Mesendoderm (in vitro differentiated cells): ENCODE results near the gene ANKRD10.
A peak's percentile ranks its signal among the peaks of the same experiment; 100 is the strongest.

Experiments used
- DNase-seq: peaks from one replicate; pipeline ENCODE4 v3.0.0; 2013
- H2AK5ac ChIP-seq: 2 replicates; pipeline ENCODE4 v1.6.1; 2013; ENCODE audit warnings: low read length, inconsistent platforms
- H2BK120ac ChIP-seq: 2 replicates; pipeline ENCODE4 v1.6.1; 2013; ENCODE audit warnings: low read depth, mild to moderate bottlenecking, low read length, moderate library complexity, mixed read lengths
- H2BK15ac ChIP-seq: replicated peaks from 2 replicates; pipeline ENCODE4 v1.6.1; 2013; ENCODE audit warnings: low read depth, mild to moderate bottlenecking, moderate library complexity
- H2BK5ac ChIP-seq: 2 replicates; pipeline ENCODE4 v1.6.1; 2013; ENCODE audit warnings: low read length, inconsistent platforms
- H3K18ac ChIP-seq: 2 replicates; pipeline ENCODE4 v1.6.1; 2013; ENCODE audit warnings: mild to moderate bottlenecking, low read length, mixed read lengths
- H3K23ac ChIP-seq: one replicate; pipeline ENCODE4 v1.6.1; 2013; ENCODE audit warnings: low read length
- H3K27ac ChIP-seq: 2 replicates; pipeline ENCODE4 v1.5.1; 2013; ENCODE audit warnings: low read depth, mild to moderate bottlenecking, inconsistent platforms, low read length, moderate library complexity
- H3K27me3 ChIP-seq: 2 replicates; pipeline ENCODE4 v1.6.1; 2013; ENCODE audit warnings: low read length, control low read depth, mild to moderate bottlenecking, inconsistent platforms; ENCODE audit not compliant: insufficient read depth, poor library complexity
- H3K36me3 ChIP-seq: 2 replicates; pipeline ENCODE4 v1.6.1; 2013; ENCODE audit warnings: low read length, inconsistent platforms; ENCODE audit not compliant: control insufficient read depth, insufficient read depth
- H3K4ac ChIP-seq: one replicate; pipeline ENCODE4 v1.6.1; 2013; ENCODE audit warnings: low read depth, mild to moderate bottlenecking, low read length, moderate library complexity
- H3K4me1 ChIP-seq: 2 replicates; pipeline ENCODE4 v1.6.1; 2013; ENCODE audit warnings: low read depth, low read length, inconsistent platforms; ENCODE audit not compliant: control insufficient read depth
- H3K4me2 ChIP-seq: 2 replicates; pipeline ENCODE4 v1.6.1; 2013; ENCODE audit warnings: low read length
- H3K4me3 ChIP-seq: 2 replicates; pipeline ENCODE4 v1.5.1; 2013; ENCODE audit warnings: mild to moderate bottlenecking, low read length
- H3K56ac ChIP-seq: one replicate; pipeline ENCODE4 v1.6.1; 2013; ENCODE audit warnings: low read length
- H3K79me1 ChIP-seq: 2 replicates; pipeline ENCODE4 v1.6.1; 2013; ENCODE audit warnings: low read length, inconsistent platforms
- H3K79me2 ChIP-seq: 2 replicates; pipeline ENCODE4 v1.6.1; 2013; ENCODE audit warnings: mild to moderate bottlenecking, low read length; ENCODE audit not compliant: control insufficient read depth, insufficient read depth
- H3K9ac ChIP-seq: 2 replicates; pipeline ENCODE4 v1.6.1; 2013; ENCODE audit warnings: low read length, inconsistent platforms
- H4K5ac ChIP-seq: one replicate; pipeline ENCODE4 v1.6.1; 2013; ENCODE audit warnings: low read length
- H4K8ac ChIP-seq: one replicate; pipeline ENCODE4 v1.6.1; 2013; ENCODE audit warnings: low read depth, mild to moderate bottlenecking, control low read depth, low read length, moderate library complexity
- WGBS: extraction: QIAGEN DNeasy Blood & Tissue Kit; methylation state at CpG from one replicate; pipeline ENCODE4 v1.1.7; 2013; ENCODE audit warnings: low lambda C conversion rate, missing lambda C conversion rate; ENCODE audit not compliant: insufficient coverage; ENCODE audit errors: extremely low coverage; 5-methylcytosine and 5-hydroxymethylcytosine counted together

ANKRD10 gene

GRCh38 chr13:110915874-110916206 lies 971 bp upstream of the ANKRD10 start:
- no peak for DNase-seq
- H3K27ac ChIP-seq, result peak overlapping the region; percentile 97
- no peaks in the 10 kb centered on the region for H3K36me3 ChIP-seq
- H3K79me1 ChIP-seq, result no peaks in the 10 kb centered on the region
- H3K9ac ChIP-seq, result peak overlapping the region; percentile 89
- H2BK5ac ChIP-seq, result peak overlapping the region; percentile 27
- H3K4me2 ChIP-seq, result peak overlapping the region; percentile 75
- H4K8ac ChIP-seq, result no peak overlapping the region
- peak overlapping the region; percentile 88 for H3K56ac ChIP-seq
- H3K79me2 ChIP-seq, result peaks cover 36% of the 10 kb centered on the region
- no peak overlapping the region for H3K23ac ChIP-seq
- H3K4ac ChIP-seq, result peak overlapping the region; percentile 60
- H4K5ac ChIP-seq, result no peak overlapping the region
- H3K4me1 ChIP-seq, result peaks cover 8% of the 10 kb centered on the region
- H3K18ac ChIP-seq, result peak overlapping the region; percentile 97
- H2BK120ac ChIP-seq, result no peak overlapping the region
- H2BK15ac ChIP-seq, result no peak overlapping the region
- H3K27me3 ChIP-seq, result no peaks in the 10 kb centered on the region
- no peak overlapping the region for H2AK5ac ChIP-seq
- no CpG with 5 or more reads among the region's 12 CpGs for WGBS
- H3K4me3 ChIP-seq, result peak overlapping the region; percentile 97

- H3K18ac ChIP-seq, result peak overlapping the region; percentile 86
- peak; percentile 77 for DNase-seq
- H3K4me1 ChIP-seq, result peaks cover 8% of the 10 kb centered on the region
- H2BK15ac ChIP-seq, result no peak overlapping the region
- peak overlapping the region; percentile 100 for H3K56ac ChIP-seq
- H4K5ac ChIP-seq, result no peak overlapping the region
- no peaks in the 10 kb centered on the region for H3K27me3 ChIP-seq
- H3K79me2 ChIP-seq, result peaks cover 50% of the 10 kb centered on the region
- H3K27ac ChIP-seq, result peak overlapping the region; percentile 94
- H3K23ac ChIP-seq, result peak overlapping the region; percentile 99
- peak overlapping the region; percentile 99 for H2BK5ac ChIP-seq
- H3K36me3 ChIP-seq, result no peaks in the 10 kb centered on the region
- H3K79me1 ChIP-seq, result no peaks in the 10 kb centered on the region
- WGBS, result no CpG with 5 or more reads among the region's 103 CpGs
- H3K4ac ChIP-seq, result peak overlapping the region; percentile 91
- peak overlapping the region; percentile 43 for H4K8ac ChIP-seq
- H2BK120ac ChIP-seq, result peak overlapping the region; percentile 68
- H2AK5ac ChIP-seq, result peak overlapping the region; percentile 65
- peak overlapping the region; percentile 100 for H3K9ac ChIP-seq
- peak overlapping the region; percentile 99 for H3K4me3 ChIP-seq
- peak overlapping the region; percentile 25 for H3K4me2 ChIP-seq
Observed at GRCh38 chr13:110914331-110915056, 375 bp downstream of the ANKRD10 start.

- peaks cover 54% of the 10 kb centered on the region for H3K79me2 ChIP-seq
- no peaks in the 10 kb centered on the region for H3K36me3 ChIP-seq
- no CpG with 5 or more reads among the region's 27 CpGs for WGBS
- H3K4me3 ChIP-seq, result peak overlapping the region; percentile 99
- peak overlapping the region; percentile 68 for H2BK120ac ChIP-seq
- H3K23ac ChIP-seq, result peak overlapping the region; percentile 99
- no peak overlapping the region for H2BK15ac ChIP-seq
- peak overlapping the region; percentile 86 for H3K18ac ChIP-seq
- H3K79me1 ChIP-seq, result no peaks in the 10 kb centered on the region
- H2BK5ac ChIP-seq, result no peak overlapping the region
- no peak overlapping the region for H4K8ac ChIP-seq
- no peak for DNase-seq
- H3K9ac ChIP-seq, result peak overlapping the region; percentile 100
- H3K27ac ChIP-seq, result peak overlapping the region; percentile 94
- peak overlapping the region; percentile 100 for H3K56ac ChIP-seq
- H3K4me1 ChIP-seq, result peaks cover 8% of the 10 kb centered on the region
- H3K27me3 ChIP-seq, result no peaks in the 10 kb centered on the region
- H4K5ac ChIP-seq, result no peak overlapping the region
- H2AK5ac ChIP-seq, result no peak overlapping the region
- peak overlapping the region; percentile 95 for H3K4me2 ChIP-seq
- H3K4ac ChIP-seq, result peak overlapping the region; percentile 91
Observed at GRCh38 chr13:110914081-110914330, 863 bp downstream of the ANKRD10 start.

- Histone ChIP-seq H3K36me3 (no peaks in the 10 kb centered on the region), H3K79me2 (peaks cover 58% of the 10 kb centered on the region), H3K56ac (peak overlapping the region; percentile 100), H4K8ac (no peak overlapping the region), H3K4ac (peak overlapping the region; percentile 91), H2BK120ac (no peak overlapping the region), H3K79me1 (no peaks in the 10 kb centered on the region), H2BK5ac (no peak overlapping the region), H3K18ac (peak overlapping the region; percentile 86), H2AK5ac (no peak overlapping the region), H3K9ac (peak overlapping the region; percentile 100), H3K23ac (peak overlapping the region; percentile 99), H3K4me2 (peak overlapping the region; percentile 95), H2BK15ac (no peak overlapping the region), H3K27me3 (no peaks in the 10 kb centered on the region), H3K4me1 (peaks cover 12% of the 10 kb centered on the region), H3K27ac (peak overlapping the region; percentile 94), H4K5ac (no peak overlapping the region), H3K4me3 (peak overlapping the region; percentile 99)
- 100% methylated on average over 1 of the region's 16 CpGs for WGBS
- peak; percentile 21 for DNase-seq
Observed at GRCh38 chr13:110913322-110914080, 1.4 kb downstream of the ANKRD10 start.

GRCh38 chr13:110912651-110913051 lies 2.2 kb downstream of the ANKRD10 start:
- no peaks in the 10 kb centered on the region for H3K36me3 ChIP-seq
- peak overlapping the region; percentile 42 for H3K4me3 ChIP-seq
- H3K4ac ChIP-seq, result no peak overlapping the region
- H3K56ac ChIP-seq, result peak overlapping the region; percentile 83
- H2BK5ac ChIP-seq, result no peak overlapping the region
- H3K4me1 ChIP-seq, result peaks cover 15% of the 10 kb centered on the region
- H3K27ac ChIP-seq, result no peak overlapping the region
- H2BK15ac ChIP-seq, result no peak overlapping the region
- no CpG with 5 or more reads among the region's 10 CpGs for WGBS
- peaks cover 66% of the 10 kb centered on the region for H3K79me2 ChIP-seq
- H3K23ac ChIP-seq, result no peak overlapping the region
- H3K18ac ChIP-seq, result no peak overlapping the region
- H3K79me1 ChIP-seq, result no peaks in the 10 kb centered on the region
- no peak overlapping the region for H4K8ac ChIP-seq
- H2BK120ac ChIP-seq, result no peak overlapping the region
- H3K4me2 ChIP-seq, result peak overlapping the region; percentile 86
- H3K27me3 ChIP-seq, result no peaks in the 10 kb centered on the region
- peak overlapping the region; percentile 100 for H3K9ac ChIP-seq
- no peak overlapping the region for H4K5ac ChIP-seq
- H2AK5ac ChIP-seq, result no peak overlapping the region
- DNase-seq, result peak; percentile 22
